ENCODE results near the gene ZFP64.
"Not testable (repeated sequence)": the region's sequence is repeated elsewhere in the genome, so short reads cannot be mapped to it uniquely, and the experiment has no call there.

ZFP64 gene

DNA sequence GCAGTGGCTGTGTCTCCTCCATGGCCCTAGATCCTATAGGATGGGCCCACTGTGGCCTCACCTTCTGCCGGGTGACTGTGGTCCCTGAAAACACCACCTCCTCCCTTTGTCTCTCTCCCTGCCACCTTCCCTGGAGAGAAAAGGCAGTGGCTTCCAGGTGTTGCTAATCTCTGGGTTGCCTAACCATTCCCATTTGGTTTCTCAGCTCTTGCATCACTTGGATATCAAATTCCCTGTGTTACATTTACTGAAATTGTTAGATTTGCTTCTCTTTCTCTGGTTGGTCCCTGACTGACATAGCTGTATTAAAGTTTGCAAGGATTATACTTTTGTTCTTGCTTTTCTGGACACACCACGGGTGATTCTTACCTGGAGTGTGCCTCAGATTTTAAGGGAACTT is 9.3 kb upstream of the ZFP64 start:
- no peak for DNase-seq

DNA sequence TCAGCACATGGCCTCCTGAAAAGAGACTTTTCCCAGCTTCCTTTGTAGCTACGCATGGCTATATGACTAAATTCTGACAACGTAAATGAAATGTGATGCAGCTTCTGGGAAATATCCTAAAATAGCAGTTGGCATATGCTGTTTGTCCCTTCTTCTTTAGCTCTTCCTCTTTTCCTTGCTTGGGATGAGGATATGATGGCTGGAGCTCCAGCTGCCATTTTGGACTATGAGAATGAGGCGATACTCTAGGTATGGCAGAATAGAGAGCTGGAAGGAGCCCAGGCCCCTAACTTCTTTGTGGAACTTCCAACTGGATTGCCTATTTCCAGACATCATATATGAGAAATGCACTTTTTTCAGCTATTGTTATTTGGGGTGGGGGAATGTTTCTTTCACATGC is 5.3 kb upstream of the ZFP64 start:
- DNase-seq: no peak

DNA sequence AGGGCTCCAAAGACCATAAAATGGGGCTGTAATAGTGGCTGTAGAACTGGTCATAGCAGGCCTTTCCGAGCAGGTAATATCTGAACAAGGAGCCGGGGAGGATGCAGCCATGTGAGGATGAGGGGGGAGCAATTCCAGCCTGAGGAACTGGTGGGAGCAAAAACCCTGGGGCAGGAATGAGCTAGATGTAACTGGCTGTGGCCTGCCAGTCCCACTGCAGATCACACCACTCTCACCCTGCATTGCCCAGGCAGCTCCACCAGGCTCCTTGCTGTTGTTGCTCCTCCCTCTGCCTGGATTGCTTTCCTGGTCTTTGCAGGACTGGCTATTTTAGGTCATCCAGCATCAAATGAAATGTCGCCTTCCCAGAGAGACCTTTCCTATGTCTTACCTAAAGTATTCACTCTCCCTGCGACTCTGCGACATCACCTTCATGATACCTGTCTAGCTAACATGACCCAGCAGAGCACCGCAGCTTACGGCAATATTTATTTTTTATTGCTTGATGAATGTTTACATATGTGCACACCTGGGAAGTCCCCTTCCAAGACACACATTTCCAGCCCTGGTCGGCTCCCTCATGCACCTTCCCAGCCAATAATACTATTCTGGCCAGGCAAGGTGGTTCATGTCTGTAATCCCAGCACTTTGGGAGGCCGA is 2.4 kb upstream of the ZFP64 start:
- no peak for DNase-seq

DNA sequence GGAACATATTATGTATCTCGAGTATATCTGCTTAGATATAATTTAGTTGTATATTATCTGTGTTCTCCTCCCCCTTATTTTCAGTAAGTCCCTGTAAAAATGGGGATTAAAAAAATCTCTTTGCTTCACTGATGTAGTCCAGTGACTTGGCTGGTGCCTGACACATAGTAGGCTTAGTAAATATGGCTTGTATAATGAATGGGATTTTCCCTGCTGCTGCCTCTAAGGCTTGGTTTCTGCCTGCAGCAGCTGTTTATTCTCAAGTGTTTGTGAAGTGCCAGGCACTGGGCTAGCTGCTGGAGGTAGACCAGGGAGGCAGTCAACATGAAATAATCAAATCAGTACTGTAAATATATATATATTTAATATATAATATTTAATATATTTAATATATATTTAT is 1.6 kb upstream of the ZFP64 start:
- no peak for DNase-seq

DNA sequence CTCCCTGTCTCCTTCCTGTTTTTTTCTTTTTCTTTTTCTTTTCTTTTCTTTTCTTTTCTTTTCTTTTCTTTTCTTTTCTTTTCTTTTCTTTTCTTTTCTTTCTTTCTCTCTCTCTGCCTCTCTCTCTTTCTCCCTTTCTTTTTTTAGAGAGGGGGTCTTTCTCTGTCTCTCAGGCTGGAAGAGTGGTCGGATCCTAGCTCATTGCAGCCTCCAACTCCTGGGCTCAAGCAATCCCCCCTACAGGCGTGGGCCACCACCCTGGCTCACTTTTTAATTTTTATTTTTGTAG is 1.1 kb upstream of the ZFP64 start:
- not testable (repeated sequence) for DNase-seq

DNA sequence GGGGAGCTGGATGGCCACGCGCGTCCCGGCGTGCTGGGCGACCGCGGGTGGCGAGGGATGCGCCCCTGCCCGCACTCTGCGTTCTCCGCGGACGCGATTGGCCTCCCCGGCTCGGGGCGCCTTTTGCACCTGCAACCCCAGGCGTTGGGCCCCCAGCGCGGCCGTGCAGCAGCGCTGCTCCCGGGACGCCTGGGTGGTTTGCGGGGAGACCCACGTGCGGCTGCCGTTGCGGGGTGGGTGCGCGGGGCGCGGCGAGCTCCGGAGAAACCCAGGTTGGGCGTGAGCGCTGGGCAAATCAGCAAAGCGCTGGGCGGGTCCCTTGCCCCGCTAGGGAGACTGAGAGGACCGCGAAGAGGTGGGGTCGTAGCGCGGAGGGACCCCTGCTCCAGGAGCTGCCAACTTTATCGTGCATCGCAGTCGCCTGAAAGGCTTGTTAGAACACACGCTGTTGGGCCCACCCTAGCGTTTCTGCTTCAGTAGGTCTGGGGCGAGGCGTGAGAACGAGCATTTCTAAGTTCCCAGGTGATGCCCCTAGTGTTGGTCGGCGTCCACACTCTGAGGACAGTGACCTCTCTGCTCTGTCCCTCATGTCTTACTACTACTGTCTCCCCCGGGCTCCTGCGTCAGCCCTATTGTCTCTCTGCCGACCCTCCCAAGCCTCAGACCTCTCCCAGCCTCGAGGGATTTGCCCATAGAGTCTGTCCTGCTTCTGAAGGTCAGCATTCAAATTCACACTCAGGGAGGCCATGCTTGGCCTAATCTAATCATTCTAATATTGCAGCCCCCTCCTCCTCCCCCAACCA is 538 bp upstream of the ZFP64 start:
- peak; percentile 64 for DNase-seq

DNA sequence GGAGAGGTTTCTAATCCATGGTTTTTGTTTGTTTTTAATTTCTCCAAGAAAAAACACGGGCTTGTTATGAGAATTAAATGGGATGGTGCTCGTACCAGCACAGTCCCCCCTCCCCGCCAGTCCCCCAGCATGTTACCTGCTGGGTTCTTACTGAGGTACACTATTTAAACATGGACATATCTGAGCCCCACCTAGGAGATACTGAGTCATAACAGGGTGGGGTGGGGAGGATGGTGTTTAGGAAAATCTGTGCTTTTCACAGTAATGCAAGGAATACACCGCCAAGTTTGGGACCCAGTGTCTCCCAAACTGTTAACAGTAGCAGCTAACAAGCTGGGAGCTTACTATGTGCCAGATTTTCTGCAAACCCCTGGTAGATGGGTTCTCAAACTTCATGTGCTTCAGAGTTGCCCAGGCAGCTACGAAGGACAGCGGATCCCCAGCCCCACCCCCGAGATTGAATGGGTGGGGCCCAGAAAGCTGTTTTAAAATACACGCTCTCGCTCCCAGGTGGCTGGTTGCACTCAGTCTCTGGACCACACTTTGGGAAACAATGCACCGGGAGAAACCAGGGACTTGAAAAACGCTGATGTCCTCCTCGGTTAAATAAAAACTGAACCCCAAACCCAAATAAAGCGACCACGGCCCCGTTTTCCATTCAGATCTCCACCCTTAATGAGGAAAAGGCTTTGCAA is 995 bp downstream of the ZFP64 start:
- peak; percentile 63 for DNase-seq

DNA sequence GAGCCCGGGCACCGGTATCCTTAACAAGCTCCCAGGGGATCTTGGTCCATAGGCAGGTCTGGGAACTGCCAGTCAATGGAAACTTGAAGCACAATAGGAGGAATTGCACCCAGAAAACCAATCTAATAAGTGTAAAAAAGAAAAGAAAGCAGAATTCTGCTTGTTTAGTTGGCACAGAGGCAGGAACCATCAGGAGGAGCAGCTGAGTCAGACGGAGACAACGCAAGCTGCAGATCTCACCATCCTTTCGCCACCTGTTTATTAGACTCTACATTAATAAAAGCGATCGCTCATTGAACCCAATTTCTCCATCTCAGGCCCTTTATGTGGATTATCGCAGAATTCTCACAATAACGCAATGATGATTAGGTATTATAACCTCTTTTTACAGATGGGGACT is 9.8 kb downstream of the ZFP64 start:
- DNase-seq: no peak

DNA sequence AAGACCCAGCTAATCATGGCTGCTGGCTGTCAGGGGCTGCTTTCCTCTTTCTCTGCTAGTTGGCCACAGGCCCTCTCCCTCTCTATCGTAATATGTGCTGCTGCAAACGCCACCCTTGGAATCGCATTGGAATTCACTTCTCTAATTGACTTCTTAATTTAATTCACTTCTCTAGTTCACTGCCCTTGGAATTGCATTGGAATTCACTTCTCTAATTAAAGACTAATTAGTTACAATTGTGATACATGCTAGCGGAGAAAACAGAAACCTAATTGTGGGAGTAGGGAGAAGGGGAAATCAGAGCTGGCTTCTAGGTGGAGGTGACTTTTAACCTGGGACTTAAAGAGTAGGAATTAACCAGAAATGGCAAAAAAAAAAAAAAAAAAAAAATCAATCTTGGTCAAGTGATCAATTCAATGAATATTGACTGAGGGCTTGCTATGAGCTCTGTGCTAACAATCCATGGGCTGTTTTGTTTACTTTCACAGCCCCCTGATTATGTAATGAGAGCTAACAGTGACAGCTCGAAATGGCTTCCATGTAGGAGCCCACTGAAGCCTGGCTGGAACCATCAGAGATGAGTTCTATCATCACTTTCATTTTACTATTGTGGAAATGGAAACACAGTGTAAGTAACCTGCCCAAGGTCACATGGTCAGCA is 11.3 kb downstream of the ZFP64 start:
- DNase-seq: no peak

DNA sequence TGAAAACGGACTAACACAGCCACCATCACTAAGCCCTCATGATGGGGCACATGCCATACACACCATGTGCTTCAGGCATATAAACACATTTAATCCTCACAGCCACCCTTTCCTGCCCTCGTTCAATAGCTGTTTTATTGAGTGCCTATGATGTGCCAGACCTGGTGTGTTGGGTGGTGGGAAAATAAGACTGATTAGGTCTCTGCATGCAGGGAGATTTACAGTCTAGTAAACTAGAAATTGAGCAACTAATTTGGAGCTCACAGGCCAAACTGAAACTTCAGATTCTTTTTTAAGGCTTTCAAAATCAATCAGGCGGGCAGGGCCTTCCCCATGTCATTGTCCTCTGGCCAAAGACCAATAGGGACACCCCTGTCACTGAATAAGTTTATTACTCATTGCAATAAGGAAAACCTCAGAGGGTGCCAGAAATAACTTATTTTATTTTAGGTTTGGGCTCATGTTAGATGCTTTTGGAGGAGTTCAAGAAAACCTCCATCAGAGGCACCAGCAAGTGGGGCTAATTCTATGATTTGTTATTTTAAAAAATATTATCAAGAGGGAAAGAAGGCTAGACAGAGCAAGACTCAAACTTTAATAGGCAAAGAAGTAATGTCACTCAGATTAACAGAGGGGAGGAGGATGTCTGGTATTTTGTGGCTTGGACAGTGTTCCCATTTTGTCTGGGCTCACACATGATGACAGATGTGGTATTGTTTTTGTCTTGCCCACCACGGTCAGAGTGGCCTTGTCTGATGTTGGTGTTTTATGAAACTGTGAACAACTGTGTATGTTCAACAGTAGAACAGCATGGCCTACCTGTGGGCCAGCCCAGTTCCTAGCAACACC is 12.0 kb downstream of the ZFP64 start:
- peak; percentile 39 for DNase-seq

DNA sequence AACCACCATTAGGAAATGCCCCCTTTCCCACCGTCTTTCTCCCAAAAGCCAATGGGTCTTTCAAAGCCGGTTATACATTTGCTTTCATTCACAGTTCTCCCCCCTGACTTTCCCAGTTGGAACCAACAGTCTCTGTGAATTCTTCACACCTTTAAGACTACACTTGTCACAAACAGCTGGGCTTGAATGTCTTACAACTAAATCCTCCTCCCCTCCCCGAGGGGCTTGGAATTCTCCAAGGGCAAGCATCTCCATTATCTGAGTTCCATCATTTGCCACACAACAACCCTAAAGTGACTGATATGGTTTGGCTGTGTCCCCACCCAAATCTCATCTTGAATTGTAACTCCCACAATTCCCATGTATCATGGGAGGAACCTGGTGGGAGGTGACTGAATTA is 12.9 kb downstream of the ZFP64 start:
- no peak for DNase-seq

DNA sequence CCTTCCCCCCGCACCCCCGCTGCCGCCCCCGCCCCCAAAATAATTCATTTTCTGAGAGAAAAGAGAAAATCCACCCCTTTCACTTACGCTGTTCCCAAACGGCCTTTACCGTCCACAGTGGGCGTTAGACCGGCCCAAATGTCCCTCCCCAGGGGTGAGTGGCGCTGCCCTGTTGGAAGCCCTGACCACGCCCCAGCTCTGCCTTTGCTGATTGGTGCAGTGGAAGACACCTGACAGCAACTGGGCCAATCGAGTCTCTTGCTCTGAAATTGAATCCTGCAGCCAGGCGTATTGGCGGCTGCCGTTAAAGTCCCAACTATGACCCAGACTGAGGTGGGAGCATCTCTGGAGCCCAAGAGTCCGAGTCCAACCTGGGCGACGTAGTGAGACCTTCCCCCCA is 15.7 kb downstream of the ZFP64 start:
- DNase-seq: no peak

DNA sequence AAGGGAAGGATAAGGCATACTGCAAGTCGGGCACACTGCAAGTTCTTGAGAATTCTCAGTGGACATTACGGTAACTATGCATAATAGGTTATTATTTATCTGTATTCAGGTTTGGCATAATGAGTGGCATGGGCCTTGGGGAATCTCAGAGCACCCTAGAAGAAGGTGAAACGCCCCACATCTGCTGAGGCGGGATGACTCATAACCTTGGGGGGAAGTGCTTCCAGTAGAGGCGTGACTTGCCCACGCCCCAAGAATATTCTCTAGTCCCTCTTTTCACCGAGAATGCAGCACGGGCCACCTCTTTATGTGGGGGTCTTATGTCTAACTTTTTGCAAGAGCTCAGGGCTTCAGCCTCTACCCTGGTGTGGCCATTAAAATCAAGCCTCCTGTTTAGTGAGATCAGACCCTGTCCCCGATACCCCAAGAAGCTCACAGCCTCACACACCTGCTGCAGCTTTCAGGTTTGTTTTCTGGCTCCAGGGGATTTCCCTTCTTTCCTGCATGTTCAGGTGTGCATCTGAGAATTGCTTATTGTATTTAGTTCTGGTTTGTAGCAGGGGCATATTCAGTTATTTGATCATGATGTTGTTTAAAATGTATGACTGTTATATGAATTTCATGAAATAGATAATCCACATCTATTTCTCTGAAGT is 19.1 kb downstream of the ZFP64 start:
- DNase-seq: no peak

DNA sequence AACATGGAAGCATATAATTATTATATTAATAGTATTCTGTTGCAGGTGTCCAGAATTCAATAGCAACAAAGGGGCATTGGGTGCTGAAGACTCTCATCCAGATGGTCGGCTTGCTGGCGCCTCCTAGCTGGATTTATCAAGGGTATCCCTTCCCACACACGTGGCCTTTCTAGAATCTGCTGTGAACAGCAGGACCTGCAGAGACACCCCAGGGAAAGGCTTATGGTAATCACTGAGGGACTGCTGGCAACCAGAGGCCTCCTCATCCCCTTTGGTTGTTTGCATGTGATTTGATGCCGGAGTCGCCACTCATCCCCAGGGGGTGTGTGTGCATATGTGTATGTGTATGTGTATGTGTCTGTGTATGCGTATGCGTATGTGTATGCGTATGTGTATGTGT is 20.6 kb downstream of the ZFP64 start:
- DNase-seq: no peak

DNA sequence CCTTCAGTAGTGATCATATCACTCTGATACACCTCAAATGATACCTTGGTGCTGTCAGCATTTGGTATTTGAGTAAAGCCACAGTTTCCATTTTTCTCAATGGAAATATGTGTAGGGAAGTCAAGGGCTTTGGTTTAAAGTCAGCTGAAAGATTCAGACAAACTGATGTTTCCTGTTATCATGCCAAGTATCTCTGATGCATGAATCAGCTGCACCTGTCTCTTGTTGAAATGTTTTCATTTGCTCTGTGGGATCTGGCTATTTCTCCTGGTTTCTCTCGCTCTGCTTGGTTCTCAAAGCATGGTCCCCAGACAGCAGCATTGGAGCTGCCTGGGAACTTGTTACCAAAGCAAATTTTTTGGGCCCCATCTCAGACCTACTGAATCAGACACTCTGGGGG is 23.5 kb downstream of the ZFP64 start:
- no peak for DNase-seq

DNA sequence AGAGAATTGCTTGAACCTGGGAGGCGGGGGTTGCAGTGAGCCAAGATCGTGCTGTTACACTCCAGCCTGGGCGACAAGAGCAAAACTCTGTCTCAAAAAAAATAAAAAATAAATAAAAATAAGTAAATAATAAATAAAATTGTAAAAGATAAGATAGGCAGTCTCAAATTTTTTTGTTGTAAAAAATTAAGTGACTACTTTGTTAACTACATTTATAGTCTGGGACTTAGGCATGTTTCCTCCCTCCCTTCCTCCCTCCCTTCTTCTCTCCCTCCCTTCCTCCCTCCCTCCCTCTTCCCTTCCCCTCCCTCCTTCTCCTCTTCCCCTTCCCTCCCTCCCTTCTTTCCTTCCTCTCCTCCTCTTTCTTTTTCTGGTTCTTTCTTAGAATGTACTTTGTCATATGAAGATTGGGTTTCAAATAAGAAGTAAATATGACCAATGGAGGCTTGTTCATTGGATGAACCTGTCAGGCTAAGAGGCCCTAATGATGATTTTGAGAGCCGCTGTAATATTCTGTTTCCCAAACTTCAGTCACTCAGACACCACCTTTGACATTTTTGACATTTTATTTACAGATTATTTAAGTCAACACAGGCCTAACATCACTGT is 24.2 kb downstream of the ZFP64 start:
- no peak for DNase-seq

DNA sequence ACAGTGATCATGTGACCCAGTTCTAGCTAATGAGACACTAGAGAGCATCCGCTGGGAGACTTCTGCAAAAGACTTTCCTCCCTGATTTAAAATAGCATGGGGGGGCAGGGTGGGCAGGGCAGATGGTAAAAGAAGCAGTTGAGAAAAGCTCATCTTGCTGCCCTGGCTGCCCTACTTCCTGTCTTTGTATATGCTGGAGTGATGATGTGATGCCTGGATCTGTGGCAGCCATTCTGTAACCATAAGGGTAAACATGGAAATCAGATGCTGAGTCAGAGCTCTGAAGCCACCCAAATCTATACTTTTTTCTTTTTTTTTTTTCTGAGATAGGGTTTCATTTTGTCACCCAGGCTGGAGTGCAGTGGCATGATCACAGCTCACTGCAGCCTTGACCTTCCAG is 25.4 kb downstream of the ZFP64 start:
- no peak for DNase-seq

DNA sequence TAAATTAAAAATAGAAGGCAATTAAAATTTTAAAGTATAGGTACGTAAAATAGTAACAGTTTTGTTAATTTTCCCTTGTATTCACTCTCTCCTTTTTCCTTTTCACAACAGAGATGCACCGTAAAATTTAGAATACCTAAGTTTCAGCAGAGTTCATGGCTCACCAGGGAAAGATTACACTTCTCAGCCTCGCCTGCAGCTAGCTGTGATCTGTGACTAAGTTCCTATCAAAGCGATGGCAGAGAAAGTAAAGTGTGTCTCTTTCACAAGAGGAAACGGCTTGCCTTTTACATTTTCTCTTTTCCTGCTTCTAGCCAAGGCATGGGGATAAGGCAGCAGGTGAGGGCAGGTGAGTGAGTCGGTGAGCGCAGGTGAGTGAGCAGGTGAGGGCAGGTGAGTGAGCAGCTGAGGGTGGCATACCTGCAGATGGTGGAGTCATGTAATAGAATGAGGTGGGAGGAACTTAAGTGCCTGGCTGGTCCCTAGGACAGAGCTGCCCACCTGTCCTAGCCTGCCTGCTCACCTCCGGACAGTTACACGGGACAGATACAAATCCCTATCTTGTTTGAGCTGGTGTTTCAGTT is 30.9 kb downstream of the ZFP64 start:
- no peak for DNase-seq

DNA sequence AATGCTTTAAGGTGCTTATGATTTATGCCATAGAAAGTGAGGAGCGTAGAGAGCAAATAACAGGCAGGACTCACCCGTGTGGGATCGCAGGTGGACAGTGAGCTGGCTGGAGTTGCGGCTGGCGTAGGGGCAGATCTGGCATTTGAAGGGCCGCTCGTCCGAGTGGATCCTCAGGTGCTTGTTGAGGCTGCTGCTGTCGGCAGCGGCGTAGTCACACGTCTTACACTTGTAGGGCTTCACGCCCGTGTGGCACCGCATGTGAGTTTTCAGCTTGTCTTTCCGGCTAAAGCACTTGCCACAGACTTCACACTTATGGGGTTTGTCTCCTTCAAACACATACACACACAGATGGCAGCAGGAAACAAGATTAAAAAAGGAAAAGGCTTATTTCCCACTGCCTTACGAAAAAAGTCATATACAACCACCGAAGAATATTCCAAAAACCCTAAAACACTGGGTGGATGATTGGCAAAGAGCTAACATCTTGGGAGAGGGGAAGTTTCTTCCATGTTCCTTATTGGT is 31.5 kb downstream of the ZFP64 start:
- DNase-seq: no peak

DNA sequence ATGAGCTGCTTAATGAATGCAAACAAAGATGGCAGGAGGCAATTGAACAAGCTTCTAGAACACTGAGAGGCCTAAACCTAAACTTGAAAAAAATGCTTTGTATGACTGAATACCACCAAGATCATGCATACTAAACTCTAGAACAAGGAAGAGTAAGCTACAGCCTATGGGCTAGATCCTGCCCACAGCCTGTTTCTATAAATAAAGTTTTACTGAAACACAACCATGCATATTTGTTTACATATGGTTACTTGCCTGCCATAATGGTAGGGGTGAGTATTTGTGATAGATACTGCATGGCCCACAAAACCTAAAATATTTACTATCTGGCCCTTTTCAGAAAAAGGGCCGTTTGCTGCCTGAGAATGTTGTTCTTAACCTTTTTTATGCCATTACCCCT is 37.0 kb downstream of the ZFP64 start:
- no peak for DNase-seq

DNA sequence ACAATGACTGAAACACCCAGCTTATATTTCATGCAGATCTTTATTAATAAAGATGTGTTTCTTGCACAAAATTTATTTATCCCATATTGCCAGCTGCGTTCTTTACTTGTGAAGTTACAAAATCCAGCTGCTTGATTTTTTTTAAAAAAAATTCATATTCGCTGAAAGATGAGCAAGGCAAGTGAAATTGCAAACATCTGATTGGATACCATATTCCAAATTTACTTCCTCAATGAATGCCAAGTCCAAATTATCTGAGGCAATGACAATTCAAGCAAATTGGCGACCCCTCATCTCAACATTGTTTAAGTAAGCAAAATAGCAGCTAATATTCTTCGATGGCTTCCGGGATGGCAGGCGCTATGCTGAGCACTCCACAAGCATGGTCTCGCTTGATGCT is 37.7 kb downstream of the ZFP64 start:
- DNase-seq: no peak
